ENCODE data around the gene GPR160. TPM values are rescaled to one million over a fixed set of nuclear protein-coding genes. Genes with fewer than 3 reads are reported as not detected.
A peak's percentile ranks its signal among the peaks of the same experiment; 100 is the strongest.

Gene GPR160
- 1 to 10 TPM; 2.2 to 3.0 (median 2.5) TPM for total RNA-seq

DNA sequence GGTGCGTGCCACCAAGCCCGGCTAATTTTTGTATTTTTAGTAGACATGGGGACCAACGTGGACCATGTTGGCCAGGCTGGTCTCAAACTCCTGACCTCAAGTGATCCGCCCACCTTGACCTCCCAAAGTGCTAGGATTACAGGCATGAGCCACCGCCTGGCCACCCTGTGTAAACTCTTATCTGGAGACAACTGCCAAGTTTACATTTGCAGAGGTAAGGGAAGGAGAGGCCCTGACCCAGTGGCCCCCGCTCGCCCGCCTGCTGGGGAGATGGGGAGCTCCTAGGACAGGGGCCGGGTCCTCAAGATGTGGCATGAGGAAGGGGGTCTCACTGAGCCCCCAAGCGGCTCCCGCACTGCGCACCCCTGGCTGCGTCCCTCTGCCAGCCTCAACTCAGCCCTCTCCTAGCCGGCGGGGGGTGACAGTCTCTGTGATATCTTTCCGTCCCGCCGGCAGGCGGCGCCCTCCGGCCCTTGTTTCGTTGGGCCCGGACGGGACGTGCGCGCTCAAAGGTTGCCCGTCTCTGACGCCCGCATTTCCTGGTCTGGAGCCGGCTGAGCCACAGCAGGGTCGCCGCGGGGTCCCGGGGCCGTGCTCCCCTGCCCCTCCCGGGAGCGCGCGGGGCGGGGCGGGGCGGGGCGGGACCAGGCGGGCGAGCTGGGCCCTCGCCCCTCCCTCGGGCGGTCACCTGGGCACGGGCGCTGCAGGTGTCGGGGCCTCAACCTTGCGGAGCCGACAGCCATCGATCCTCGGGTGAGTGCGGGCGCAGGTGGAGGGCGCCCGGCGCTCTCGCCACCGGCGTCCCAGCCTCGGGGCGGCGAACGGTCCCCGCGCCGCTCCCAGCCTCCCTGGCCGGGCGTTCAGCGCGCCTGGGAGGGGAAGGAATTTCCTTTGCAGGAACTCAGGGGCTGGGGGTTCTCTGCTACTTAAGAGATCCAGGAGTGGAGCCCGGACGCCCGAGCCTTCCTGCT is at the start of gene GPR160:
GPR160 (plus strand) TSS at position 533 of the 971 bp plus-strand sequence. CDS start 45,978 bp downstream, outside the sequence.
- Mint-ChIP-seq H3K4me3 (peak within 1 kb of the TSS; percentile 81), H3K4me1 (ENCODE audit: low read depth) (peaks cover 16% of the 10 kb centered on the region), H3K27me3 (ENCODE audit: low read depth) (no peaks in the 10 kb centered on the region), H3K36me3 (ENCODE audit: insufficient read depth) (no peaks in the 10 kb centered on the region), H3K9me3 (no peaks in the 10 kb centered on the region)
- ATAC-seq (peak; percentile 88 to 92), DNase-seq (peak; percentile 75)

GRCh38 chr3:169990431-169990830 is 47.4 kb upstream of the GPR160 start:
- H3K4me3 Mint-ChIP-seq = no peak overlapping the region
- H3K36me3 Mint-ChIP-seq (ENCODE audit: insufficient read depth) = peaks cover 35% of the 10 kb centered on the region
- H3K4me1 Mint-ChIP-seq (ENCODE audit: low read depth) = peaks cover 3% of the 10 kb centered on the region
- DNase-seq (no peak), ATAC-seq (no peak)
- no peaks in the 10 kb centered on the region for H3K9me3 Mint-ChIP-seq
- H3K27me3 Mint-ChIP-seq (ENCODE audit: low read depth) = no peaks in the 10 kb centered on the region

- H3K4me1 Mint-ChIP-seq (ENCODE audit: low read depth) = peaks cover 3% of the 10 kb centered on the region
- peaks cover 30% of the 10 kb centered on the region for H3K36me3 Mint-ChIP-seq (ENCODE audit: insufficient read depth)
- no peak overlapping the region for H3K4me3 Mint-ChIP-seq
- H3K27me3 Mint-ChIP-seq (ENCODE audit: low read depth) = no peaks in the 10 kb centered on the region
- DNase-seq (no peak), ATAC-seq (no peak)
- no peaks in the 10 kb centered on the region for H3K9me3 Mint-ChIP-seq
These were observed 45.6 kb upstream of the GPR160 start for GRCh38 chr3:169992156-169992555.

GRCh38 chr3:169992781-169993180 is 45.0 kb upstream of the GPR160 start:
- peaks cover 30% of the 10 kb centered on the region for H3K36me3 Mint-ChIP-seq (ENCODE audit: insufficient read depth)
- ATAC-seq (no peak), DNase-seq (no peak)
- H3K4me1 Mint-ChIP-seq (ENCODE audit: low read depth) = peaks cover 3% of the 10 kb centered on the region
- no peaks in the 10 kb centered on the region for H3K27me3 Mint-ChIP-seq (ENCODE audit: low read depth)
- no peaks in the 10 kb centered on the region for H3K9me3 Mint-ChIP-seq
- H3K4me3 Mint-ChIP-seq = no peak overlapping the region

GRCh38 chr3:169993761-169994160 is 44.0 kb upstream of the GPR160 start:
- Mint-ChIP-seq H3K9me3 (no peaks in the 10 kb centered on the region), H3K36me3 (ENCODE audit: insufficient read depth) (peaks cover 27% of the 10 kb centered on the region), H3K27me3 (ENCODE audit: low read depth) (no peaks in the 10 kb centered on the region), H3K4me3 (no peak overlapping the region), H3K4me1 (ENCODE audit: low read depth) (peaks cover 7% of the 10 kb centered on the region)
- DNase-seq (no peak), ATAC-seq (no peak)

DNA sequence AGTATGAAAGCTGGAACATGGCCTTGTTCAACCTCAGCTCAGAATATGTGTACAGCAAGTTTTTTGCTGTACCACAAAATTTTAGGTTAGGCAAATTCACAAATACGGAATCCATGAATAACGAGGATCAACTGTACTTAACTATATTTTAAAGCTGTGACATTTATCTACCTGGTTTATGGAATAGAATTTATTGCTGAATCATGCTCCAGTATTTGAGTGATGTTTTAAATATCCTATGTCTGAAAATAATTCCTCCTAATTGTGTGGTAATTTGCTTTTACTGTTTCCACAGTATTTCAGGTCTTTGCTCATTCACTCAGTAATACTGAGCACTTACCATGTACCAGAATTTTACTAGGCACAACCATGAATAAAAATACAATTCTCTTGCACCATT is 41.7 kb upstream of the GPR160 start:
- no peak for ATAC-seq
- Mint-ChIP-seq H3K4me1 (ENCODE audit: low read depth) (peaks cover 16% of the 10 kb centered on the region), H3K4me3 (no peak overlapping the region), H3K27me3 (ENCODE audit: low read depth) (no peaks in the 10 kb centered on the region), H3K9me3 (no peaks in the 10 kb centered on the region), H3K36me3 (ENCODE audit: insufficient read depth) (peaks cover 22% of the 10 kb centered on the region)
- DNase-seq = no peak

DNA sequence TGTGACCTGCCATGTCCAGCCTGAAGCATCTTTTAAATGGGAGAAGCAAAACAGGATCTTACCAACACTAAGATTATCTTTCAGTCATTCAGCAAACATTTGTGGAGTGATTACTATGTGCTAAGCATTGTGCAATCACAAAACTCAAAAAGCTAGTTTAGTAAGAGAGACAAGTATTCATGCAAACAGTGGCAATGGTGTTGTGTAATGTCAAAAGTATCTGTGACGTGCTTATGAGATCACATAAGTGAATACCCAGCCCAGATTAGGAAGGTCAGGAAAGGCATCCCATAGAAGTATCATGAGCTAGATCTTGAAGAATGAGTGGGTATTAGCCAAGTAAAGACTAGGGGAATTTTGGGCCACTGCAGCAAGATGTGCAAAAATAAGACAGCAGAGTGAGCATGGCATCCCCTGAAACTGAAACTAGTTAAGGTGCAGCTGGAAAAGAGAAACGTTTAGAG is 39.1 kb upstream of the GPR160 start:
- Mint-ChIP-seq H3K27me3 (ENCODE audit: low read depth) (no peaks in the 10 kb centered on the region), H3K36me3 (ENCODE audit: insufficient read depth) (peaks cover 12% of the 10 kb centered on the region), H3K4me1 (ENCODE audit: low read depth) (peaks cover 33% of the 10 kb centered on the region), H3K9me3 (no peaks in the 10 kb centered on the region), H3K4me3 (no peak overlapping the region)
- DNase-seq = no peak
- ATAC-seq = peak; percentile 7 to 31

DNA sequence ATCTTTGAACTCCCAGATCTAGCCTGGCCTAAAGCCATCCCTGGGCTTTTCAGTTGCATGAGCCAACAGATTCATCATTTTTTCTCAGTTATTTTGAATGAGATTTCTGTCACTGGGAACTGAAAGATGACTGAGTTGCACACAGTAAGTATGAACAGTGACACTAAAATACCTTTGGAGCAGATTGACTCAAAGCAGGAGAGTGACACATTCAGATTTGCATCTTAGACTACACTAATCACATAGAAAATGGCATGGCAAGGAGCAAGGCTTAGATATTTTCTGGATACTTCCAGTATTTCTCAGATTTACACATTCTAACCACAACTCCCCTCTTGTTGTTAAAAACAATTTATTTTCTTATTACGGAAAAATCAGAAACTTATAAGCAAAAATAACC is 38.4 kb upstream of the GPR160 start:
- ATAC-seq (peak; percentile 94 to 97), DNase-seq (no peak)
- Mint-ChIP-seq H3K9me3 (no peaks in the 10 kb centered on the region), H3K4me1 (ENCODE audit: low read depth) (peaks cover 38% of the 10 kb centered on the region), H3K4me3 (no peak overlapping the region), H3K27me3 (ENCODE audit: low read depth) (no peaks in the 10 kb centered on the region), H3K36me3 (ENCODE audit: insufficient read depth) (peaks cover 12% of the 10 kb centered on the region)

DNA sequence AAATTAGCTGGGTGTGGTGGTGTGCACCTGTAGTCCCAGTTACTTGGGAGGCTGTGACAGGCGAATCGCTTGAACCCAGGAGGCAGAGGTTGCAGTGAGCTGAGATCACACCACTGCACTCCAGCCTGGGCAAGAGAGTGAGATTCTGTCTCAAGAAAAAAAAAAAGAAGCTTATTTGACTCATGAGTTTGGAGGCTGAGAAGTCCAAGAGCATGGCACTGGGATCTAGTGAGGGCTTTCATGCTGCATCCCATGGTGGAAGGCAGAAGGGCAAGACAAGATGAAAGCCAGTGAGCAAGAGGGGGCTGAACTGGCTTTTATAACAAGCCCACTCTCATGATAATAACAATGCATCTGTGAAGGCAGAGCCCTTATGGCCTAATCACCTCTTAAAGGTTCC is 37.7 kb upstream of the GPR160 start:
- ATAC-seq (no peak), DNase-seq (no peak)
- no peaks in the 10 kb centered on the region for H3K9me3 Mint-ChIP-seq
- H3K27me3 Mint-ChIP-seq (ENCODE audit: low read depth) = no peaks in the 10 kb centered on the region
- H3K4me1 Mint-ChIP-seq (ENCODE audit: low read depth) = peaks cover 38% of the 10 kb centered on the region
- peaks cover 12% of the 10 kb centered on the region for H3K36me3 Mint-ChIP-seq (ENCODE audit: insufficient read depth)
- H3K4me3 Mint-ChIP-seq = no peak overlapping the region

DNA sequence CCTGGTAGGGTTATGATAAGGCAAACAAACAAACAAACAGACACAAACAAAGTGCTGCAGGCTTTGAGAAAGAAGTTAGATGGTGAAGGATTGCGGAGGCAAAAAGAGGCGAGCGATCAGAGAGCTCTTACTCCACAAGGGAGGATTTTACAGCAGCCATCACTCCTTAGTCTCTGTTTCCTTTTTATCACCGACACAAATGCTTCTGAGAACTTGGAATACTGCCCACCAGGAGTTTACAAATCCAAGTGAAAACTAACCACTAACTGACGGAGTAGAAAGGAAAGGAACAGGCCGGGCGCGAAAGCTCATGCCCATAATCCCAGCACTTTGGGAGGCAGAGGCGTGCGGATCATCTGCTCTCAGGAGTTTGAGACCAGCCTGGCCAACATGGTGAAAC is 35.6 kb upstream of the GPR160 start:
- Mint-ChIP-seq H3K4me1 (ENCODE audit: low read depth) (peaks cover 51% of the 10 kb centered on the region), H3K27me3 (ENCODE audit: low read depth) (no peaks in the 10 kb centered on the region), H3K36me3 (ENCODE audit: insufficient read depth) (peaks cover 7% of the 10 kb centered on the region), H3K9me3 (no peaks in the 10 kb centered on the region), H3K4me3 (no peak overlapping the region)
- no peak for ATAC-seq
- no peak for DNase-seq

GRCh38 chr3:170002879-170003278 is 34.9 kb upstream of the GPR160 start:
- H3K9me3 Mint-ChIP-seq = no peaks in the 10 kb centered on the region
- H3K4me3 Mint-ChIP-seq = no peak overlapping the region
- H3K36me3 Mint-ChIP-seq (ENCODE audit: insufficient read depth) = peaks cover 7% of the 10 kb centered on the region
- ATAC-seq (no peak), DNase-seq (no peak)
- H3K27me3 Mint-ChIP-seq (ENCODE audit: low read depth) = no peaks in the 10 kb centered on the region
- H3K4me1 Mint-ChIP-seq (ENCODE audit: low read depth) = peaks cover 54% of the 10 kb centered on the region

GRCh38 chr3:170003881-170004356 is 33.9 kb upstream of the GPR160 start:
- DNase-seq = no peak
- no peak for ATAC-seq
- Mint-ChIP-seq H3K4me3 (no peak overlapping the region), H3K9me3 (no peaks in the 10 kb centered on the region), H3K4me1 (ENCODE audit: low read depth) (peaks cover 50% of the 10 kb centered on the region), H3K27me3 (ENCODE audit: low read depth) (no peaks in the 10 kb centered on the region), H3K36me3 (ENCODE audit: insufficient read depth) (peaks cover 3% of the 10 kb centered on the region)

DNA sequence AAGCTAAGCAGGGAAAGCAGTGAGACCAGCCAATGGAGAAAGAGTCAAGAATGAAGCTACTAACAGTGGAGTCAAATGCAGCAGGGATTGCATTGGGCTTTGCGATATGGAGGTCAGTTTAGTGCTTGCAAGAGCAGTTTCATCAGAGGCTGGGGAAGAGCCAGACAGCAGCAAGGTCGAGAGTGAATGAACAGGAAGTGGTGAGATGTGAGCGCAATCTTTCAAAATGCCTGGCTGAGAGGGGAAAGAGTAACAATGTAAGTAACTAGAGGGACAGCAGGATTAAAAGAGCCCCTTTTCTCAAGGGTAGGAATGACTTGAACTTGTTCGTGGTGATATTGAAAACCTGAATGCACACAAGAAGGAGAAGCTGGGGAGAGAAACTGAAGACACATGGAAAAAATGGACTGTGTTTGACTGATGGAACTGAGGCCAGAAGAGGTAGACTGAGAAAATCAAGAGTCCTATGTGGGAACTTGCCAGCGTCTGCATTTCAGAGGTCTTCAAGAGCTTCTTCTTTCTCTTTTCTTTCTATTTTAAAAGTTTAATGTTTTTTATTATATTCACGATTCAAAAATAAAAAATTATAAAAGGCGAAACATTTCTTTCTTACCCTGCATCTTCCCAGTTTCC is 30.6 kb upstream of the GPR160 start:
- H3K27me3 Mint-ChIP-seq (ENCODE audit: low read depth) = no peaks in the 10 kb centered on the region
- no peaks in the 10 kb centered on the region for H3K9me3 Mint-ChIP-seq
- H3K36me3 Mint-ChIP-seq (ENCODE audit: insufficient read depth) = no peaks in the 10 kb centered on the region
- peaks cover 37% of the 10 kb centered on the region for H3K4me1 Mint-ChIP-seq (ENCODE audit: low read depth)
- H3K4me3 Mint-ChIP-seq = peak overlapping the region; percentile 22
- ATAC-seq (peak; percentile 80 to 85), DNase-seq (no peak)

GRCh38 chr3:170010498-170010897 is 27.3 kb upstream of the GPR160 start:
- Mint-ChIP-seq H3K27me3 (ENCODE audit: low read depth) (no peaks in the 10 kb centered on the region), H3K9me3 (no peaks in the 10 kb centered on the region), H3K36me3 (ENCODE audit: insufficient read depth) (no peaks in the 10 kb centered on the region), H3K4me1 (ENCODE audit: low read depth) (peaks cover 17% of the 10 kb centered on the region), H3K4me3 (no peak overlapping the region)
- DNase-seq (no peak), ATAC-seq (no peak)
